ENCODE data around the gene STX16. TPM values are rescaled to one million over a fixed set of nuclear protein-coding genes. Genes with fewer than 3 reads are reported as not detected.

STX16 gene
- total RNA-seq, 1 experiment from 2014 or later: 93.3 TPM

- no peaks in the 10 kb centered on the region for H3K27me3 Mint-ChIP-seq (ENCODE audit: insufficient read depth, unreplicated experiment)
- H3K27ac Mint-ChIP-seq (ENCODE audit: low read depth, unreplicated experiment): no peak overlapping the region
- H3K4me1 Mint-ChIP-seq (ENCODE audit: insufficient read depth, unreplicated experiment): no peaks in the 10 kb centered on the region
- no peaks in the 10 kb centered on the region for H3K9me3 Mint-ChIP-seq (ENCODE audit: unreplicated experiment)
- CTCF ChIA-PET: interaction anchor here (0.8 kb wide), 1 partner anchor 14 kb away, joined by 3 read pairs; no protein-coding TSS in a partner anchor
- no peak overlapping the region for H3K4me3 Mint-ChIP-seq (ENCODE audit: unreplicated experiment)
- no peaks in the 10 kb centered on the region for H3K36me3 Mint-ChIP-seq (ENCODE audit: insufficient read depth, unreplicated experiment)
- DNase-seq (ENCODE audit: unreplicated experiment): no peak
- no peak for TF ChIP-seq CTCF (IDR thresholded peaks at IDR 0.05; ENCODE audit: unreplicated experiment)
- BruUV-seq (replicated peaks): no TSS peak
- POLR2A ChIA-PET: interaction anchor here (0.6 kb wide), 1 partner anchor 254 kb away, joined by 4 read pairs; no protein-coding TSS in a partner anchor
- intact Hi-C loops (cut with micrococcal nuclease): no loop called here
Measured at GRCh38 chr20:58604128-58604881, 46.8 kb upstream of the STX16 start.

- intact Hi-C loops (cut with micrococcal nuclease): no loop called here
- H3K4me1 Mint-ChIP-seq (ENCODE audit: insufficient read depth, unreplicated experiment): no peaks in the 10 kb centered on the region
Measured at GRCh38 chr20:58605292-58606065, 45.6 kb upstream of the STX16 start.

GRCh38 chr20:58606184-58606583 lies 44.9 kb upstream of the STX16 start:
- no peak overlapping the region for H3K4me3 Mint-ChIP-seq (ENCODE audit: unreplicated experiment)
- no TSS peak for BruUV-seq (replicated peaks)
- H3K36me3 Mint-ChIP-seq (ENCODE audit: insufficient read depth, unreplicated experiment): no peaks in the 10 kb centered on the region
- no peak for TF ChIP-seq CTCF (IDR thresholded peaks at IDR 0.05; ENCODE audit: unreplicated experiment)
- no peaks in the 10 kb centered on the region for H3K9me3 Mint-ChIP-seq (ENCODE audit: unreplicated experiment)
- no peaks in the 10 kb centered on the region for H3K4me1 Mint-ChIP-seq (ENCODE audit: insufficient read depth, unreplicated experiment)
- intact Hi-C loops (cut with micrococcal nuclease): no loop called here
- POLR2A ChIA-PET: no interaction called here
- DNase-seq (ENCODE audit: unreplicated experiment): no peak
- H3K27me3 Mint-ChIP-seq (ENCODE audit: insufficient read depth, unreplicated experiment): no peaks in the 10 kb centered on the region
- no peak overlapping the region for H3K27ac Mint-ChIP-seq (ENCODE audit: low read depth, unreplicated experiment)
- CTCF ChIA-PET: no interaction called here

More at GRCh38 chr20:58605292-58606065, 45.6 kb upstream of the STX16 start:
- Mint-ChIP-seq H3K27ac (ENCODE audit: low read depth, unreplicated experiment) (no peak overlapping the region), H3K4me3 (ENCODE audit: unreplicated experiment) (no peak overlapping the region), H3K27me3 (ENCODE audit: insufficient read depth, unreplicated experiment) (no peaks in the 10 kb centered on the region), H3K9me3 (ENCODE audit: unreplicated experiment) (no peaks in the 10 kb centered on the region), H3K36me3 (ENCODE audit: insufficient read depth, unreplicated experiment) (no peaks in the 10 kb centered on the region)
- CTCF ChIA-PET: no interaction called here
- no TSS peak for BruUV-seq (replicated peaks)
- DNase-seq (ENCODE audit: unreplicated experiment): no peak
- POLR2A ChIA-PET: no interaction called here
- no peak for TF ChIP-seq CTCF (IDR thresholded peaks at IDR 0.05; ENCODE audit: unreplicated experiment)

- H3K27ac Mint-ChIP-seq (ENCODE audit: low read depth, unreplicated experiment): no peak overlapping the region
- no peaks in the 10 kb centered on the region for H3K9me3 Mint-ChIP-seq (ENCODE audit: unreplicated experiment)
- no peak for DNase-seq (ENCODE audit: unreplicated experiment)
- no peaks in the 10 kb centered on the region for H3K36me3 Mint-ChIP-seq (ENCODE audit: insufficient read depth, unreplicated experiment)
- TF ChIP-seq CTCF (IDR thresholded peaks at IDR 0.05; ENCODE audit: unreplicated experiment): no peak
- no peaks in the 10 kb centered on the region for H3K27me3 Mint-ChIP-seq (ENCODE audit: insufficient read depth, unreplicated experiment)
- BruUV-seq (replicated peaks): no TSS peak
- CTCF ChIA-PET: interaction anchor here (0.6 to 0.9 kb wide), 3 partner anchors 10 to 1014 kb away, joined by 3 to 5 read pairs (median 3); no protein-coding TSS in a partner anchor
- intact Hi-C loops (cut with micrococcal nuclease): no loop called here
- POLR2A ChIA-PET: interaction anchor here (0.7 kb wide), 1 partner anchor 253 kb away, joined by 3 read pairs; no protein-coding TSS in a partner anchor
- no peaks in the 10 kb centered on the region for H3K4me1 Mint-ChIP-seq (ENCODE audit: insufficient read depth, unreplicated experiment)
- no peak overlapping the region for H3K4me3 Mint-ChIP-seq (ENCODE audit: unreplicated experiment)
Measured at GRCh38 chr20:58608096-58608840, 42.8 kb upstream of the STX16 start.

Measured in MCF 10A (cell line).